ENCODE results near the gene ARHGEF40.

- TF ChIP-seq CTCF (IDR thresholded peaks at IDR 0.05) = no peak
- TF ChIP-seq POLR2A (IDR thresholded peaks at IDR 0.05) = no peak
- TF ChIP-seq POLR2AphosphoS5 (IDR thresholded peaks at IDR 0.05) = no peak
Observed at GRCh38 chr14:21093018-21093417, 22.9 kb downstream of the ARHGEF40 start.
